Astrocyte (in vitro differentiated cells and primary cell): ENCODE results near the gene RPH3AL. TPM values are rescaled to one million over a fixed set of nuclear protein-coding genes. Genes with fewer than 3 reads are reported as not detected.

Experiments
- DNase-seq: peaks from one replicate; pipeline ENCODE4 v3.0.0-alpha.2; 2010; ENCODE audit warnings: low read depth
- FAIRE-seq: peaks from 2 replicates; lab custom pipeline; 2011; peaks lifted over from hg19 to GRCh38; lab: Jason Lieb, UNC
- H2AFZ ChIP-seq: 2 replicates; pipeline ENCODE4 v1.6.0; 2012; ENCODE audit warnings: low read depth, low read length, inconsistent platforms
- H3K27ac ChIP-seq: 2 replicates; pipeline ENCODE4 v1.5.1; 2011; ENCODE audit warnings: low read depth, low read length, inconsistent platforms
- H3K27me3 ChIP-seq: 2 replicates; pipeline ENCODE4 v1.6.0; 2011; ENCODE audit warnings: low read length, inconsistent platforms; ENCODE audit not compliant: insufficient read depth
- H3K36me3 ChIP-seq: 2 replicates; pipeline ENCODE4 v1.5.1; 2011; ENCODE audit warnings: low read length, inconsistent platforms; ENCODE audit not compliant: insufficient read depth
- H3K4me1 ChIP-seq: 2 replicates; pipeline ENCODE4 v1.5.1; 2011; ENCODE audit warnings: low read length, inconsistent platforms; ENCODE audit not compliant: insufficient read depth
- H3K4me2 ChIP-seq: 2 replicates; pipeline ENCODE4 v1.6.0; 2012; ENCODE audit warnings: low read length, inconsistent platforms
- H3K4me3 ChIP-seq: 2 replicates; pipeline ENCODE4 v1.5.1; 2011; ENCODE audit warnings: low read depth, mild to moderate bottlenecking, low read length, inconsistent platforms; ENCODE audit not compliant: insufficient read depth
- H3K79me2 ChIP-seq: 2 replicates; pipeline ENCODE4 v1.6.0; 2012; ENCODE audit warnings: mild to moderate bottlenecking, low read length, inconsistent platforms; ENCODE audit not compliant: insufficient read depth
- H3K9ac ChIP-seq: 2 replicates; pipeline ENCODE4 v1.6.0; 2012; ENCODE audit warnings: mild to moderate bottlenecking, low read length, inconsistent platforms
- H3K9me3 ChIP-seq: 2 replicates; pipeline ENCODE4 v1.5.1; 2012; ENCODE audit warnings: low read depth, mild to moderate bottlenecking, low read length, inconsistent platforms; ENCODE audit not compliant: insufficient read depth
- H4K20me1 ChIP-seq: 2 replicates; pipeline ENCODE4 v1.6.0; 2012; ENCODE audit warnings: low read length, inconsistent platforms; ENCODE audit not compliant: insufficient read depth
- H3K27ac Mint-ChIP-seq: one replicate; pipeline ENCODE4 v1.8.0; 2021; ENCODE audit warnings: mild to moderate bottlenecking, mixed read lengths; ENCODE audit not compliant: unreplicated experiment
- H3K27me3 Mint-ChIP-seq: one replicate; pipeline ENCODE4 v1.8.0; 2021; ENCODE audit warnings: low read depth, mixed read lengths; ENCODE audit not compliant: unreplicated experiment
- H3K36me3 Mint-ChIP-seq: one replicate; pipeline ENCODE4 v1.8.0; 2021; ENCODE audit warnings: low read depth, mixed read lengths; ENCODE audit not compliant: unreplicated experiment
- H3K4me1 Mint-ChIP-seq: one replicate; pipeline ENCODE4 v1.8.0; 2021; ENCODE audit warnings: low read depth, mixed read lengths; ENCODE audit not compliant: unreplicated experiment
- H3K4me3 Mint-ChIP-seq: one replicate; pipeline ENCODE4 v1.8.0; 2021; ENCODE audit warnings: mild to moderate bottlenecking, moderate library complexity, mixed read lengths; ENCODE audit not compliant: unreplicated experiment
- H3K9me3 Mint-ChIP-seq: one replicate; pipeline ENCODE4 v1.8.0; 2021; ENCODE audit warnings: mild to moderate bottlenecking, mixed read lengths; ENCODE audit not compliant: unreplicated experiment
- EZH2 ChIP-seq: IDR thresholded peaks from 2 replicates; pipeline ENCODE4 v1.6.1; 2012; ENCODE audit warnings: mild to moderate bottlenecking, low read length, inconsistent platforms; ENCODE audit not compliant: insufficient read depth
- total RNA-seq: library from RNA; stranded (reverse); gene quantifications from 2 replicates; pipeline ENCODE4 v1.2.1, GENCODE V29; 2021
- TF ChIP-seq, protein P1 (sequence below): IDR thresholded peaks from 2 replicates; pipeline ENCODE4 v1.5.1; 2011; ENCODE audit warnings: low read depth, mild to moderate bottlenecking, inconsistent platforms, low read length, moderate library complexity; ENCODE audit not compliant: insufficient read depth

The RPH3AL gene
- total RNA-seq, 1 donor from 2014 or later: 3.7 TPM

DNA sequence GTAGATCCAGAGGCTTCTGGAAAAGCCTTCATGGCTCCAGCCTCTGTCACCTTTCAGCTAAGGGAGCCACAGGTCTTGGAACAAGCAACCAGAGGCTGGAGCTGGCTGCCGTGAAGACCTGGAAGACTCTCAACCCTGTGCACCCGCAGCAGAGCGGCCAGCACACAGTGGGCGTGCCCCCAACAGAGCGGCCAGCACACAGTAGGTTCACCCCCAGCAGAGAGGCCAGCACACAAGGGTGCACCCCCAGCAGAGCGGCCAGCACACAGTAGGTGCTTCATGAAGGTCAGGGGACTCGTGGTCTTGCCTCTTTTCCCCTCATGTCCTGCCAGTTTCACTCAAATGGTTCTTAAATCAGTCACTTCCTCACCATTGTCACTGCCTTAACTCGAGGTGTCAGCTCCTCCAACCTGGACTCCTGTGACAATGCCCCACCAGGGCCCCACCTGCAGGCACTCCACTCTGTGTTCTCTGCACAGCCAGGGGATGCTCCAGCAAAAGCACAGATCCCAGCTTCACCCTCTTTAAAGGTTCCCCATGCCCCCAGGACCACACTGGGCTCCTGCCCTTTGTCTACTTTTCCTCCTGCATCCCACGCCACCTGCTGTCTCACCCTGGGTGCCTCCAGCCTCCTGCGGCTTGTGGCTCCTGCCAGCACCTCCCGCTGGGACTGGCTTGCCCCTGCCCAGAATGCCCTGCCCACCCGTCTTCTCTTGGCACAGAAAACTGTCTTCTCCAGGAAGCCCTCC is 128.7 kb downstream of the RPH3AL start:
- no peak overlapping the region for H3K27ac Mint-ChIP-seq
- no peaks in the 10 kb centered on the region for H3K9me3 ChIP-seq
- no peaks in the 10 kb centered on the region for H3K36me3 ChIP-seq
- no peak for DNase-seq
- peaks cover 14% of the 10 kb centered on the region for H3K27me3 Mint-ChIP-seq
- no peak overlapping the region for H3K4me2 ChIP-seq
- H3K79me2 ChIP-seq: no peaks in the 10 kb centered on the region
- no peak overlapping the region for H3K27ac ChIP-seq
- H3K4me1 ChIP-seq: no peaks in the 10 kb centered on the region
- no peak overlapping the region for H3K9ac ChIP-seq
- peaks cover 2% of the 10 kb centered on the region for H3K9me3 Mint-ChIP-seq
- H4K20me1 ChIP-seq: no peaks in the 10 kb centered on the region
- no peaks in the 10 kb centered on the region for H3K27me3 ChIP-seq
- H2AFZ ChIP-seq: no peak overlapping the region
- no peak overlapping the region for H3K4me3 Mint-ChIP-seq
- H3K36me3 Mint-ChIP-seq: no peaks in the 10 kb centered on the region
- H3K4me1 Mint-ChIP-seq: no peaks in the 10 kb centered on the region
- no peak for TF ChIP-seq EZH2
- TF ChIP-seq, protein P1, sequence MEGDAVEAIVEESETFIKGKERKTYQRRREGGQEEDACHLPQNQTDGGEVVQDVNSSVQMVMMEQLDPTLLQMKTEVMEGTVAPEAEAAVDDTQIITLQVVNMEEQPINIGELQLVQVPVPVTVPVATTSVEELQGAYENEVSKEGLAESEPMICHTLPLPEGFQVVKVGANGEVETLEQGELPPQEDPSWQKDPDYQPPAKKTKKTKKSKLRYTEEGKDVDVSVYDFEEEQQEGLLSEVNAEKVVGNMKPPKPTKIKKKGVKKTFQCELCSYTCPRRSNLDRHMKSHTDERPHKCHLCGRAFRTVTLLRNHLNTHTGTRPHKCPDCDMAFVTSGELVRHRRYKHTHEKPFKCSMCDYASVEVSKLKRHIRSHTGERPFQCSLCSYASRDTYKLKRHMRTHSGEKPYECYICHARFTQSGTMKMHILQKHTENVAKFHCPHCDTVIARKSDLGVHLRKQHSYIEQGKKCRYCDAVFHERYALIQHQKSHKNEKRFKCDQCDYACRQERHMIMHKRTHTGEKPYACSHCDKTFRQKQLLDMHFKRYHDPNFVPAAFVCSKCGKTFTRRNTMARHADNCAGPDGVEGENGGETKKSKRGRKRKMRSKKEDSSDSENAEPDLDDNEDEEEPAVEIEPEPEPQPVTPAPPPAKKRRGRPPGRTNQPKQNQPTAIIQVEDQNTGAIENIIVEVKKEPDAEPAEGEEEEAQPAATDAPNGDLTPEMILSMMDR: no peak
- no peak overlapping the region for H3K4me3 ChIP-seq
- FAIRE-seq: no peak

DNA sequence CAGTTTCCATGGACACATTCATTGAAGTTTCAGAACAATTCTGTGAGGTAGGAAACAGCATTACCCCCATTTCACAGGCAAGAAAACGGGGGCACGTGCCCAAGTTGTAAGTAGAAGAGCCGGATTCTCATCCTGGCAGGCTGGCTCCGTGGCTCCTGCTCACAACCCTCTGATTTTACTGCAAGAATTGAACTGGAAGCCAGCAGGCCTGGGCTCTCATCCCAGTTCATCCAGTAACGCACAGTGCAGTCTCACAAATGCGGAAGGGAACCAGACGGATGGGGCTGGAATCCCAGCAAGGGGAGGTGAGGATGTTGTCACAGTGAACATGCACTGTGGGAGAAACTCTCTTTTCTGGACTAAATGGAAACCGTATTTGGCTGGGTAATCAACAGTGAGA is 130.4 kb downstream of the RPH3AL start:
- Mint-ChIP-seq H3K9me3 (peaks cover 2% of the 10 kb centered on the region), H3K4me3 (no peak overlapping the region), H3K36me3 (no peaks in the 10 kb centered on the region), H3K27me3 (peaks cover 12% of the 10 kb centered on the region), H3K27ac (no peak overlapping the region), H3K4me1 (no peaks in the 10 kb centered on the region)
- Histone ChIP-seq H3K4me1 (no peaks in the 10 kb centered on the region), H3K4me2 (no peak overlapping the region), H3K27ac (no peak overlapping the region), H3K9me3 (no peaks in the 10 kb centered on the region), H4K20me1 (no peaks in the 10 kb centered on the region), H3K9ac (no peak overlapping the region), H3K27me3 (no peaks in the 10 kb centered on the region), H3K4me3 (no peak overlapping the region), H3K79me2 (no peaks in the 10 kb centered on the region), H3K36me3 (no peaks in the 10 kb centered on the region), H2AFZ (no peak overlapping the region)
- TF ChIP-seq, protein P1: no peak
- no peak for TF ChIP-seq EZH2
- no peak for FAIRE-seq
- DNase-seq: no peak

DNA sequence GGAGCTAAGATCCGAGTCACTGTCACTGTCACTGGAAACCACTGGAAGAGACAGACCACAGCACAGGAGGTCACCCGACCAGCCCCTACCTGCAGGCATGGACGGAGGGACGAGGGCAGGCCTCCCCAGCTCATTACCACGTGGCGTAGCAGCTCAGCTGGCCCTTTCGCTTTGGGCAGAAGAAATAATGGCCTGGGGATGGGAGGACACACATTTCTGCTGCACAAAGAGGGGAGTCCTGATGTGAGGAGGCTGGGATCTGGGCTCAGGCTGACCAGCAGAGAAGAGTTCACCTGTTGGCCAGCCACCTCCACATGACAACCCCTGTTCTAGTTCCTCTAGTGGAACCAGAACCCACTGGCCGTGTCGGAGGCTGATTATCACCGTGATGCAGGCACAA is 132.9 kb downstream of the RPH3AL start:
- H3K36me3 Mint-ChIP-seq: no peaks in the 10 kb centered on the region

More for the DNA sequence above, 132.9 kb downstream of the RPH3AL start:
- Histone ChIP-seq H3K9me3 (no peaks in the 10 kb centered on the region), H3K27me3 (no peaks in the 10 kb centered on the region), H2AFZ (no peak overlapping the region), H3K9ac (no peak overlapping the region), H3K4me2 (no peak overlapping the region), H3K79me2 (no peaks in the 10 kb centered on the region), H4K20me1 (no peaks in the 10 kb centered on the region), H3K27ac (no peak overlapping the region), H3K36me3 (no peaks in the 10 kb centered on the region), H3K4me3 (no peak overlapping the region), H3K4me1 (no peaks in the 10 kb centered on the region)
- Mint-ChIP-seq H3K4me3 (no peak overlapping the region), H3K27me3 (peaks cover 7% of the 10 kb centered on the region), H3K27ac (no peak overlapping the region), H3K9me3 (no peaks in the 10 kb centered on the region), H3K4me1 (no peaks in the 10 kb centered on the region)
- FAIRE-seq: no peak
- TF ChIP-seq EZH2: no peak
- TF ChIP-seq, protein P1: no peak
- DNase-seq: no peak
